ENCODE results near the gene FOXP1. TPM values are rescaled to one million over a fixed set of nuclear protein-coding genes. Genes with fewer than 3 reads are reported as not detected.

Gene FOXP1
- total and polyA plus RNA-seq, 2 experiments from 2014 or later: 76.8 to 99.8 TPM

DNA sequence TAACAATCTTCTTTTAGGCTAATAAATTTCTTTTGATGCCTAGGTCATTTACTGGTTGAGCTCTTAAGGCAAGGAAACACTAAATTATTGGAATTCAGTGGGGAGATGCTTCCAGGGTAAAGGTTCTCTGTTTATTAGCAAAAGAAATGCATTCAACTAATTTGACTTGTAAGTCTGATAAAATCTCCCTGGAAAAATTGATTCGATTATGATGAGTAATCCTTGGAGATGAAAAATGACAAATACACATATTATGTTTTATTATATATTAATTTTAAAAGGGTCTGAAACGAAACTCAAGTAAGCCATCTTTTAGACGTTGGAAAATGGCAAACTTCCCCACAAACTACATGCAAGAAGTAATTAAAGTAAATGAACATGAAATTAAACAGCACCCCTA, 328.0 kb downstream of the FOXP1 start:
- Histone ChIP-seq H3K27me3 (no peaks in the 10 kb centered on the region), H2AFZ (no peak overlapping the region), H3K4me3 (no peak overlapping the region), H3K9me3 (ENCODE audit: low read depth) (no peaks in the 10 kb centered on the region), H3K79me2 (peaks cover 47% of the 10 kb centered on the region), H3K4me1 (ENCODE audit: insufficient read depth) (peaks cover 23% of the 10 kb centered on the region), H3K36me3 (replicated peaks; ENCODE audit: insufficient read depth, low read depth) (no peaks in the 10 kb centered on the region), H3K4me2 (peak overlapping the region; percentile 53), H3K9me2 (replicated peaks; ENCODE audit: insufficient read depth) (no peaks in the 10 kb centered on the region), H3K27ac (peak overlapping the region; percentile 76), H4K20me1 (ENCODE audit: insufficient read depth, poor library complexity, severe bottlenecking) (no peaks in the 10 kb centered on the region)
- TF ChIP-seq EZH2 (IDR thresholded peaks at IDR 0.05; ENCODE audit: borderline replicate concordance): no peak
- TF ChIP-seq EZH2phosphoT487 (IDR thresholded peaks at IDR 0.05; ENCODE audit: low read depth, severe bottlenecking, unreplicated experiment): no peak
- TF ChIP-seq, protein P1, sequence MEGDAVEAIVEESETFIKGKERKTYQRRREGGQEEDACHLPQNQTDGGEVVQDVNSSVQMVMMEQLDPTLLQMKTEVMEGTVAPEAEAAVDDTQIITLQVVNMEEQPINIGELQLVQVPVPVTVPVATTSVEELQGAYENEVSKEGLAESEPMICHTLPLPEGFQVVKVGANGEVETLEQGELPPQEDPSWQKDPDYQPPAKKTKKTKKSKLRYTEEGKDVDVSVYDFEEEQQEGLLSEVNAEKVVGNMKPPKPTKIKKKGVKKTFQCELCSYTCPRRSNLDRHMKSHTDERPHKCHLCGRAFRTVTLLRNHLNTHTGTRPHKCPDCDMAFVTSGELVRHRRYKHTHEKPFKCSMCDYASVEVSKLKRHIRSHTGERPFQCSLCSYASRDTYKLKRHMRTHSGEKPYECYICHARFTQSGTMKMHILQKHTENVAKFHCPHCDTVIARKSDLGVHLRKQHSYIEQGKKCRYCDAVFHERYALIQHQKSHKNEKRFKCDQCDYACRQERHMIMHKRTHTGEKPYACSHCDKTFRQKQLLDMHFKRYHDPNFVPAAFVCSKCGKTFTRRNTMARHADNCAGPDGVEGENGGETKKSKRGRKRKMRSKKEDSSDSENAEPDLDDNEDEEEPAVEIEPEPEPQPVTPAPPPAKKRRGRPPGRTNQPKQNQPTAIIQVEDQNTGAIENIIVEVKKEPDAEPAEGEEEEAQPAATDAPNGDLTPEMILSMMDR (IDR thresholded peaks at IDR 0.05; ENCODE audit: poor library complexity): no peak
- 84% methylated on average over 3 of the region's 3 CpGs for WGBS (ENCODE audit: low lambda C conversion rate, missing lambda C conversion rate)
- DNase-seq (ENCODE audit: low spot score): no peak

DNA sequence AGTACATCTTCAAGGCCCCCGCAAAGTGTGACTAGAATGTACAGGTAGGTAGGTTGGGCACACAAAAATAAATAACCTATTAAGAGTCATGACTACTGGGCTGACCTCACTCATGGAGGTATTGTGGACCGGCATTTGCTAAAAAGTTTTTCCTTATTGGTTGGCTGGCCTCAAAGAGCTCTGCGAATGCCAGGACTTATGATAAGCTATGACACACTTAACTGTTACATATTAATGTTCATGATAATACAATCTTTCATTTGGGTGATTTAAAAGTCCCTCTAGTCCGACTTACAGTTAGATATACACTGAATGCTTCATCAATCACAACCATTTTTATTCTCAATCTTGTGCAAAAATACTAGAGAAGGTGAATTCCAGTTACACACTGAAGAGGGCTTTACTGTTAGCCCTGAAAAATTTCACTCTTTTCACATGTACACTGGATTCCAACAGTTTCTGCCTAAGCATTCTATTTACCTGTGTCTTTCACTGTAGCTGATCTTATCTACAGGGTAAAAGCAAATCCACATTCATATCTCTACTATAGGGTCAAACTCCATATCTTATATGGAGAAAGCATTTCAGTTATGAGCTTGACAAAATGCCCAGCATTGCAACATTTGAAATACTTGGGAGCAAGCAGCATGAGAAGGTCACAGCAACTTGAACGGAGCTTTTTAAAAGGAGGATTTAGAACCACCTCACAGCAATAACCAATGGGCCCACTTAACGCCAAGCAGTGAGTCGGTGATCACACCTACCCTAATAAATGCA, 329.1 kb downstream of the FOXP1 start:
- no peak overlapping the region for H3K4me3 ChIP-seq
- H4K20me1 ChIP-seq (ENCODE audit: insufficient read depth, poor library complexity, severe bottlenecking): no peaks in the 10 kb centered on the region
- H3K79me2 ChIP-seq: peaks cover 51% of the 10 kb centered on the region
- peak; percentile 61 for DNase-seq (ENCODE audit: low spot score)
- no peaks in the 10 kb centered on the region for H3K9me2 ChIP-seq (replicated peaks; ENCODE audit: insufficient read depth)
- peaks cover 23% of the 10 kb centered on the region for H3K4me1 ChIP-seq (ENCODE audit: insufficient read depth)
- WGBS (ENCODE audit: low lambda C conversion rate, missing lambda C conversion rate): 47% methylated on average over 7 of the region's 7 CpGs
- H3K27ac ChIP-seq: peak overlapping the region; percentile 76
- no peak for TF ChIP-seq EZH2phosphoT487 (IDR thresholded peaks at IDR 0.05; ENCODE audit: low read depth, severe bottlenecking, unreplicated experiment)
- no peak for TF ChIP-seq EZH2 (IDR thresholded peaks at IDR 0.05; ENCODE audit: borderline replicate concordance)
- H3K36me3 ChIP-seq (replicated peaks; ENCODE audit: insufficient read depth, low read depth): no peaks in the 10 kb centered on the region
- no peaks in the 10 kb centered on the region for H3K27me3 ChIP-seq
- no peak overlapping the region for H2AFZ ChIP-seq
- peak overlapping the region; percentile 53 for H3K4me2 ChIP-seq
- no peaks in the 10 kb centered on the region for H3K9me3 ChIP-seq (ENCODE audit: low read depth)

DNA sequence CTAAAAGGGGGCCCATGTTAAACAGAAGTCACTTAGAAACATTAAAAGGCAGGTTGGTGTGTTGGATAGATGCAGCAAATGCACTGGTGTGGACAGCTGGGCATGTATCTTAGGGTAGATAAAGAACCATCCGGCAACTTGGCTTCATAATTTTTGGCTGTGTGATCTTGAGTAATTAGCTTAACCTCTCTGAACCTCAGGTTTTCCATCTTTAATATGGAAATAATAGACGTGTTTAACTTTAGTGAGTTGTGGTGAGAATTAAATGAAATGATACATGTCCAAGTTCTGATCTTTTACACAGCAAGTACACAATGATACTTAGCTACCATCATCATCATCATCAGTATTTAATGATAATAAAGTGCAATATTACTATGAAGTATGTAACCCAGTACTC, 330.4 kb downstream of the FOXP1 start:
- DNase-seq (ENCODE audit: low spot score): no peak
- Histone ChIP-seq H3K4me1 (ENCODE audit: insufficient read depth) (peaks cover 21% of the 10 kb centered on the region), H3K9me3 (ENCODE audit: low read depth) (no peaks in the 10 kb centered on the region), H3K36me3 (replicated peaks; ENCODE audit: insufficient read depth, low read depth) (no peaks in the 10 kb centered on the region), H3K4me2 (peak overlapping the region; percentile 53), H3K79me2 (peaks cover 60% of the 10 kb centered on the region), H4K20me1 (ENCODE audit: insufficient read depth, poor library complexity, severe bottlenecking) (no peaks in the 10 kb centered on the region), H3K27me3 (no peaks in the 10 kb centered on the region), H2AFZ (no peak overlapping the region), H3K27ac (peak overlapping the region; percentile 76), H3K9me2 (replicated peaks; ENCODE audit: insufficient read depth) (no peaks in the 10 kb centered on the region), H3K4me3 (no peak overlapping the region)
- WGBS (ENCODE audit: low lambda C conversion rate, missing lambda C conversion rate): 96% methylated on average over 2 of the region's 2 CpGs
- no peak for TF ChIP-seq EZH2 (IDR thresholded peaks at IDR 0.05; ENCODE audit: borderline replicate concordance)
- TF ChIP-seq, protein P1 (IDR thresholded peaks at IDR 0.05; ENCODE audit: poor library complexity): no peak
- no peak for TF ChIP-seq EZH2phosphoT487 (IDR thresholded peaks at IDR 0.05; ENCODE audit: low read depth, severe bottlenecking, unreplicated experiment)

DNA sequence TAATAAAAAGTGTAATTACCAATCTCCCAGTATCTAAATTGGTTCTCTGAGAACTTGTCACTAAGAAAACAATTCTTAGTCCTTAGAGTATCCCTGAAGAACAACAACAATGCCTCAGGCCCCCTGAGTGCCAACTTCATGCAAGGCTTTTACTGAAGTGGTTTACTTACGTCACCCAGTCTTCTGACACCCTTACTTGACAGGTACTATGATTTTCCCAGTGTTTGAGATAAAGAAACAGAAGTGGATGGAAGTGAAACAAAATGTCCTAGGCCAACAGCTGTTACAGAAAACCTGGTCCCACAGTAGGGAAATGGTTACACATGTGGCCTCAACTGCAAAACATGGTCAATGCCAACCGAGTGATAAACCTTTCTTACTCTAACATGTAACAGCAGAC, 331.1 kb downstream of the FOXP1 start:
- Histone ChIP-seq H2AFZ (no peak overlapping the region), H3K9me2 (replicated peaks; ENCODE audit: insufficient read depth) (no peaks in the 10 kb centered on the region), H3K4me3 (no peak overlapping the region), H3K79me2 (peaks cover 67% of the 10 kb centered on the region), H3K36me3 (replicated peaks; ENCODE audit: insufficient read depth, low read depth) (no peaks in the 10 kb centered on the region), H3K4me2 (no peak overlapping the region), H3K4me1 (ENCODE audit: insufficient read depth) (peaks cover 21% of the 10 kb centered on the region), H3K27me3 (no peaks in the 10 kb centered on the region), H3K27ac (peak overlapping the region; percentile 76), H4K20me1 (ENCODE audit: insufficient read depth, poor library complexity, severe bottlenecking) (no peaks in the 10 kb centered on the region), H3K9me3 (ENCODE audit: low read depth) (no peaks in the 10 kb centered on the region)
- whole genome bisulfite sequencing (ENCODE audit: low lambda C conversion rate, missing lambda C conversion rate): 94% methylated on average over 2 of the region's 2 CpGs
- TF ChIP-seq EZH2phosphoT487 (IDR thresholded peaks at IDR 0.05; ENCODE audit: low read depth, severe bottlenecking, unreplicated experiment) (no peak), EZH2 (IDR thresholded peaks at IDR 0.05; ENCODE audit: borderline replicate concordance) (no peak)
- TF ChIP-seq, protein P1 (IDR thresholded peaks at IDR 0.05; ENCODE audit: poor library complexity): no peak
- no peak for DNase-seq (ENCODE audit: low spot score)
